Smooth muscle cell of the brain vasculature (primary cell): ENCODE results near the gene LRCOL1.

Experiments used
- DNase-seq: peaks from one replicate; pipeline ENCODE4 v3.0.0-alpha.2; 2012; ENCODE audit warnings: low read depth, low spot score

Gene LRCOL1

GRCh38 chr12:132619071-132619385 is 8.6 kb upstream of the LRCOL1 start:
- DNase-seq = no peak

- no peak for DNase-seq
Measured at GRCh38 chr12:132618683-132619043, 8.3 kb upstream of the LRCOL1 start, which contains the start of gene P2RX2. Gene P2RX2 (plus strand): TSS chr12:132618776. CDS start chr12:132618817, 41 bp downstream.

- no peak for DNase-seq
Measured at GRCh38 chr12:132617822-132618682, 7.7 kb upstream of the LRCOL1 start.

- no peak for DNase-seq
Measured at GRCh38 chr12:132617135-132617701, 6.8 kb upstream of the LRCOL1 start.

GRCh38 chr12:132615579-132616038 is 5.2 kb upstream of the LRCOL1 start:
- DNase-seq = no peak

GRCh38 chr12:132614861-132615578 is 4.6 kb upstream of the LRCOL1 start:
- DNase-seq = no peak

- DNase-seq = no peak
Measured at GRCh38 chr12:132614029-132614428, 3.6 kb upstream of the LRCOL1 start.

GRCh38 chr12:132611620-132612019 is 1.2 kb upstream of the LRCOL1 start:
- no peak for DNase-seq

- DNase-seq = no peak
Measured at GRCh38 chr12:132610866-132611602, 652 bp upstream of the LRCOL1 start.

GRCh38 chr12:132608231-132609171 is 1.9 kb downstream of the LRCOL1 start:
- DNase-seq = no peak

- DNase-seq = no peak
Measured at GRCh38 chr12:132606927-132607326, 3.5 kb downstream of the LRCOL1 start.

GRCh38 chr12:132606466-132606865 is 3.9 kb downstream of the LRCOL1 start:
- DNase-seq = no peak

- DNase-seq = no peak
Measured at GRCh38 chr12:132605892-132606291, 4.5 kb downstream of the LRCOL1 start.

- no peak for DNase-seq
Measured at GRCh38 chr12:132604668-132605441, 5.5 kb downstream of the LRCOL1 start.

GRCh38 chr12:132604151-132604618 is 6.2 kb downstream of the LRCOL1 start:
- DNase-seq = no peak

GRCh38 chr12:132603240-132604150 is 6.9 kb downstream of the LRCOL1 start:
- DNase-seq = no peak

- no peak for DNase-seq
Measured at GRCh38 chr12:132602572-132603239, 7.7 kb downstream of the LRCOL1 start.

- DNase-seq = no peak
Measured at GRCh38 chr12:132601171-132601883, 9.1 kb downstream of the LRCOL1 start.
